Peyer's patch (tissue), 4 donors: Measurements from ENCODE around the gene PCNT. TPM values are rescaled to one million over a fixed set of nuclear protein-coding genes. Genes with fewer than 3 reads are reported as not detected.

ENCODE experiments used
- DNase-seq, 3 donors: peaks; one replicate each; pipeline ENCODE4 v3.0.0-alpha.2; 2017 to 2019
- H3K27ac ChIP-seq, 4 donors: fragments of 200-600 bp; sonication (generic); one replicate each; pipeline ENCODE4 v1.5.1; 2016 to 2019
- H3K27me3 ChIP-seq, 2 donors: fragments of 200-600 bp; sonication (generic); one replicate each; pipeline ENCODE4 v1.5.1; 2019
- H3K36me3 ChIP-seq, 3 donors: fragments of 200-600 bp; sonication (generic); one replicate each; pipeline ENCODE4 v1.5.1; 2016 to 2019
- H3K4me1 ChIP-seq, 4 donors: fragments of 200-600 bp; sonication (generic); one replicate each; pipeline ENCODE4 v1.5.1; 2016 to 2019
- H3K4me3 ChIP-seq, 4 donors: fragments of 200-600 bp; sonication (generic); 1 replicate in 3 of 4; 2 replicates in 1 of 4; pipeline ENCODE4 v1.5.1; 2016 to 2019; ENCODE audit warnings: mild to moderate bottlenecking in 1 of 4
- H3K9me3 ChIP-seq, 4 donors: fragments of 200-600 bp; sonication (generic); one replicate each; pipeline ENCODE4 v1.5.1; 2016 to 2019; ENCODE audit warnings: mild to moderate bottlenecking in 1 of 4
- CTCF ChIP-seq, 6 experiments: fragments of 450-650 bp in 4 of 6; fragments of 200-600 bp in 2 of 6; sonication (generic) in 1 of 6; IDR thresholded peaks; one replicate each; pipeline ENCODE4 v1.5.1; 2017 to 2019; ENCODE audit warnings: antibody characterized with exemption in 6 of 6, mild to moderate bottlenecking in 3 of 6, moderate library complexity in 1 of 6
- POLR2A ChIP-seq, 2 donors: fragments of 450-650 bp; IDR thresholded peaks; one replicate each; pipeline ENCODE4 v1.5.1; 2017; ENCODE audit warnings: antibody characterized with exemption in 2 of 2, mild to moderate bottlenecking in 2 of 2, moderate library complexity in 2 of 2
- total RNA-seq, 4 donors: library from RNA; depleted of rRNA; stranded (reverse); fragments of >200 nt; gene quantifications; one replicate each; pipeline ENCODE4 v1.1.0, GENCODE V29; 2016

The PCNT gene
- total RNA-seq, 4 donors from 2014 or later: 29.2 to 119 (median 59.5) TPM

GRCh38 chr21:46493828-46494227 is 169.9 kb downstream of the PCNT start:
- H3K27me3 ChIP-seq: no peaks in the 10 kb centered on the region
- no peak overlapping the region for H3K27ac ChIP-seq
- H3K4me3 ChIP-seq: no peak overlapping the region
- H3K4me1 ChIP-seq: no peaks in the 10 kb centered on the region
- TF ChIP-seq POLR2A (IDR thresholded peaks at IDR 0.05): no peak
- no peak for TF ChIP-seq CTCF (IDR thresholded peaks at IDR 0.05)
- no peaks in the 10 kb centered on the region for H3K9me3 ChIP-seq
- no peak for DNase-seq
- peaks cover 0 to 49% (median 0%) of the 10 kb centered on the region in 3 donors for H3K36me3 ChIP-seq

Other genes with a start within 250 kb of the PCNT start
- 1,000 to 10,000 TPM in 1 of 4 donors, 100 to 1,000 TPM in 2, 10 to 100 TPM in 1; 59.9 to 1,087 (median 166) TPM for gene COL6A2, start 226.0 kb upstream of the PCNT start, total RNA-seq
- gene FTCD, start 168.6 kb upstream of the PCNT start, total RNA-seq: 1 to 10 TPM in 1 of 4 donors, under 1 TPM in 1, not detected in 2; 0.67 to 1.0 TPM
- gene SPATC1L, start 139.7 kb upstream of the PCNT start, total RNA-seq: 10 to 100 TPM in 1 of 4 donors, 1 to 10 TPM in 3; 1.1 to 13.2 (median 2.6) TPM
- gene LSS, start 95.4 kb upstream of the PCNT start, total RNA-seq: 100 to 1,000 TPM in 1 of 4 donors, 10 to 100 TPM in 3; 43.7 to 172 (median 66.5) TPM
- gene MCM3AP, start 38.5 kb upstream of the PCNT start, total RNA-seq: 100 to 1,000 TPM in 3 of 4 donors, 10 to 100 TPM in 1; 96.7 to 178 (median 148) TPM
- gene YBEY, start 37.8 kb upstream of the PCNT start, total RNA-seq: 10 to 100 TPM in 3 of 4 donors, 1 to 10 TPM in 1; 5.3 to 32.6 (median 17.5) TPM
- 10 to 100 TPM in 2 of 4 donors, 1 to 10 TPM in 2; 4.6 to 20.6 (median 11.4) TPM for gene C21orf58, start 286 bp upstream of the PCNT start, total RNA-seq
- gene DIP2A, start 134.7 kb downstream of the PCNT start, total RNA-seq: 100 to 1,000 TPM in 1 of 4 donors, 10 to 100 TPM in 3; 69.9 to 108 (median 85.3) TPM